ENCODE measurements around the gene EMX1.
A peak's percentile ranks its signal among the peaks of the same experiment; 100 is the strongest.

The EMX1 gene

DNA sequence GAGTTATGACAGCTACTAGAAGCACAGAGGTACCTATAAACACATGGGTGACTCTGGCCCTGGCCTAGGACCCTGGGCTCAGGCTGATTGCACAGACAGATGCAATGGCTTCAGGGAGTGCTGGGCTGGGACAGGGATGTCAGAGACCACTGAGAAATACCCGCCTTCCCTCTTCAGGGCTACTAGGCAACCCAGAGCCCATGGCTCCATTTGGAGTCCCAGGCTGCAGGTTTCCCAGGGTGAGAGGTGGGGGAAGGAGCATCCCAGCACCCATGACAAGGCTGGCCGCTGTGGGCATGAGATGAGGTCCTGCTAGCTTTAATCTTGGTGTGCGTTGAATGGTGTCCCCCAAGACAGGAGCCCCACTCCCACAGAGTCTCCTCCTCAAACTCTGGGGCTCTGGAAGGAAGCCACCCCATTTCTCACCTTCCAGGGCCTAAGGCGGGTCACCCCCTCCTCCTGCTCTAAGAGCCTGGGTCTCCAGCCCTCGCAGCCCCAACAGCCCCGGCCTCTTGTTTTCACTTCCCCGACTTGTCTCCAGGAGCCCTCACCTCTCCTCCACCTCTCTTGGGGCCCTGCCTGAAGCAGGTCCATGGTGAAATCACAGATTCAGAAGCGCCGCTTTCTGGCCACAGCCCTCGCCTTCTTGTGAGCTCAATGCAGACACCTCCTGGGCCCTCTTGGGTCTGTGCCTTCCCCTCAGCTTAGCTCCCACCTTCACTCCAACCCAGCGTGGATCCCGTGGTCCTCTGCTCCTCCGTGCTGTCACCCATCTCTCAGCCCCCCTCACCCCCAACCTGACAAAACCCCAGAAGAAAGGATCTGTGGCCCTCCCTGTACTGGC is 41.4 kb downstream of the EMX1 start:
- DNase-seq (ENCODE audit: low spot score) = no peak

DNA sequence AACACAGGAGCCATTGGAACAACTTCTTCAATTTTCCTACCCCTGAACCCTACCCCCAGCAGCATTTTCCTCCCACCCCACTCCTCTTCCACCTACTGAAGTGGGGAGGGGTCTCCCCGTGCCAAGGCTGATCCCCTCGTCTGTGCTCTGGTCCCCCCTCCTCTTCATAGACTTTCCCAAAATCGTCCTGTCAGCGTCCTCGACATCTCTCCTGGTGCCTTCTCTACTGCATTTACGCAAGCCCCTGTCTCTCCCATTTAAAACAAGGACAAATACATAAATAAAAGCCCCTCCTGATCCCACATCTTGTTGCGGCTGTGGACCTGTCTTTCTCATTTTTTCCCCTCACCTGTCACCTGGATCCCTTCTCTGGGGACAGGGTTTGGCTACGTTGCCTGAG is 42.2 kb downstream of the EMX1 start:
- DNase-seq (ENCODE audit: low spot score) = no peak

DNA sequence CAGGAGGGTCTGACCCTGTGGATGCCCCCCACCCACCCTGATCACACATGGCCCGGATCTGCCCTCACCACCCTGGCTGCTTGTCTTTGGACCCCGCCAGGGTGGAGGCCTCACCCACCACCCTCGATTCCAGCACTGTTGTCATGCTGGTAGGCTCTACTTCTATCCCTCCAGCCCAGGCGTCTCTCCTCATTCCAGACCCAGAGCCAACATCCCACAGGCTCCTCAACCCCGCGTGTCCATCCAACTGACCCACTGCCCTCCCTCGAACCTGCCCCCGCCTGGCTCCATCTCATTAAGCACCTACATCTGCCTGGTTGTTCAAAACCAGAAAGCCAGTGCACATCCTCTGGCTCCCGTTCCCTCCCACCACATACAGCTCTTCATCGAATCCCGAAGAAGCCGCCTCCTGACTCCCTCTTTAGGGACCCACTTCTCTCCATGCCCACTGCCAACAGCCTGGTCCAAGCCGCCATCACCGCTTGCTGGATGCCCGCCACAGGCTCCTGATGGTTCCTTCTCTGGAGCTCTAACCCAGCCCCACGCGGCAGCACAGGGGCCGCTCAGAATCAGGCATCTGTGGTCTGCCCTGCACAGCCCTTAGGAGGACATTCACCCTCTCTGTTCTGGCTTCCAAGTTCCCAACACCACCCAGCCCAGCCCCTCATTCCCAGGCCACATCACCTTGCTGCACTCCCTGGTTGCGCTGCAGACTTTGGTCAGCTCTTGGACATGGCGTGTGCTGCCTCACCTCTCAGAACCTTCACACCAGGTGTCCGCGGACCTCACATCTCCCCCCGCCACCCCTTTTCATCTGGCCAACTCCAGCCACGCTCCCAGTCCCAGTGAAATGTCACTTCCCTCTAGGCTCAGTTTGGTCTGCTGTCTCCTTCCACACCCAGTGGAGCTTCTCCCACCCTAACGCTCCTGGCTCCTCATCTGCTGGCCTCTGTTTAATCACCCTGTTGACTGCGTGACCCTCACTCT is 43.0 kb downstream of the EMX1 start:
- no peak for DNase-seq (ENCODE audit: low spot score)

DNA sequence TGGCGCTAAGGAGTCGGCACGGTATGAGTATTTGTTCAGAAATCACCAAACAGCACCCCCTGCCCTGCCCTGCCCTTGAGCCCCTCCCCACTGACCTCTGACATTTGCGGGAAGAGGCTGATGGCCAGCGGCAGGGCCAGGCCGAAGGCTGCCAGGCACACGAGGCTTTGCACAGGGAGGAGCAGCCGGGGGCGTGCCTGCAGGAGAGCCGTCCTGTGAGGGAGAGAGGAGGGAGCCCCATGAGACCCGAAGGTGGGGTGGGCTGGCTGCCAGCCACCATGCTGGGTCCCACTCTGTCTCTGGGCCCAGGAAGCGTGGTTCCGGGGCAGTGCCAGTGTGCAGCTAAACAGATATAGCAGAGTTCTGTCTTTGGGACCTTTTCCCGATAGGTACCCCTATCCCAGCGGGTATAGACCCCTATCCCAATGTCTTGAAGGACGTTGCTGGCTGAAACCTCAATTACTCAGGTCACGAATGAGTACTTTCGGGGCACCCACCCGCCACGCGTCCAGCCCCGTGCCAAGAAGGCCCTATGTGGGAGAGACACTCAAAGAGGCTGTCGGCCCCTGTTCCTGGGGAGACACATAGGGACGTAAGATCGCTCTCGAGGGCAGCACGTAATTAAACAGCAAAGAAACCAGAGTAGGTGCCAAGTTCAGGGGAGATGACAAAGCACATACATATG is 43.9 kb downstream of the EMX1 start:
- no peak for DNase-seq (ENCODE audit: low spot score)

DNA sequence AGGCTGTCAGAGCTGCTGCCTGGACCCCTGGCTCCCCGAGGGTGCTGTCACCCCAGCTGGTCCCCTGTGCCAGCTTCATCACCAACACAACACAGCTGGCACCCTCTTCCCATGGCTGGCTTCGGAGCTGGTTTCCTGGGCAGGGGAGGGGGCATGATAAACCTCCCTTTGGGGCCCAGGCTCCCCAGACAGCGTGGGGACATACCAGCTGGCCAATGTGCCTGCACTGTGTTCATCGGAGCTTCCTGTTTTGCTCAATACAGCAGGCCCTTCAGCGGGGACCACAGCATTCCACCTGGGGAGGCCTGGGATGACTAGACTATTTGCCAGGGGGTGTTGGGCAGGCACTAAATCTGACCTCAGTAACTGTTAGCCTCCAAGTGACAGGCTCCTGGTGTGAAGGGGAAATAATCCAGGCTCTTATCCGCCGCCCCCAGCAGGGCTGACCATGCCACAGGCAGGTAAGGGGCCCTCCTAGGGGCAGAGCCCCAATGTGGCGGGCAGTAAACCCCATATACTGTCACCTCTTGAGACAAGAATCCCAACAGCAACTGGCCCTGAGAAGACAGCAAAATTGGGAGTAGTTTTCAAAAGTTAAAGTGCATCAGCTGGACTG is 44.6 kb downstream of the EMX1 start:
- DNase-seq (ENCODE audit: low spot score) = no peak

DNA sequence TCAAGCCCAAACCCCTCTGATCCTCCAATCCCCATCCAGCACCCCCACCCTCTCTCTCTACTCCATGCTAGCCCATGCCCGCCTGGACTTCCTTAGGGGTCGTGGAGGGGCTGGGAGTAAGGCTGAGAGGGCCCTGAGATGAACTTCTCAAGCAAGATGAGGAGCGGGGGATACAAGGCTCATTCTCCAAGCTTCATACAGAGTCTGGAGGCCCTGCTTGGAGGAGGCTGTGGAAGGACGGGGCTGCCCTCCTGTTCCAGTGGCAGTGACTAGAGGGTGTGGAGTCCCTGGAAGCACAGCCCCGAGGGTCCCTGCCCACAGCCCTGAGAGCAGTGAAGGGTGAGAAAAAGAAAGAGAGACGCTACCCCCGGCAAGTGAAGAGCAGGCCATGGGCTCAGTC is 45.6 kb downstream of the EMX1 start:
- DNase-seq (ENCODE audit: low spot score) = no peak

DNA sequence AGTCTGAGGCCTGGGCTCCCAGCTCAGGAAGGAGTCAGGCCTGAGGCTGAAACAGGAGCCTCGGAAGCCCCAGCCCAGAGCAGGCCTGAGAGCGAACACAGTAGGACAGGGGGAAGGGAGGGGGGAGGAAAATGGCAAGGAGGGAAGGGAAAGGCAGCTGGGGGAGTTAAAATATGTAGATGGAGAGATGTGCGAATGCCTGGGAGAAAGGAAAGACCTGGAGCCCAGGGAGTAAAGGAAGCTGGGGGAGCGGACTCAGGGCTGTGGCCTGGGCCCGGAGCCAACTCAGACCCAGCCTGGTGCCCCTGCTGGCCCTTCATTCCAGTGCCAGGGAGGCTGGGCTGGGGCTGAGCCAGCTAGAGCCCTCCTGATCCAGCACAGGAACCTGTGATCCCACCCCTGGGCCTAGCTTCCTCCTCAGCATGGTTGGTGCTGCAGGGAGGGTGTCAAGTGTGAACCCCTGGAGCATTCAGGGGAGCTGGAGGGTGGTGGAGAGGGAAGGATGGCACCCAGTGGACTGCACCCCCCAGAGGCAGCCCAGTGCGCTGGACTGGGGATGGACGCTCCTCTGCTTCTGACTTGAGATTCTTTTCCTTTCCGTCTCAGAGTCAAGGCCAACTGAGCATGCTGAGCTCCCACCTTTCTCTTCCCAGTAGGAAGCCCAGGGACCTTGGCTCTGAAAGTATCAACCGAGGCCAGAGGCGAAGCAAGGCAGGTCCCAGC is 46.3 kb downstream of the EMX1 start:
- no peak for DNase-seq (ENCODE audit: low spot score)

DNA sequence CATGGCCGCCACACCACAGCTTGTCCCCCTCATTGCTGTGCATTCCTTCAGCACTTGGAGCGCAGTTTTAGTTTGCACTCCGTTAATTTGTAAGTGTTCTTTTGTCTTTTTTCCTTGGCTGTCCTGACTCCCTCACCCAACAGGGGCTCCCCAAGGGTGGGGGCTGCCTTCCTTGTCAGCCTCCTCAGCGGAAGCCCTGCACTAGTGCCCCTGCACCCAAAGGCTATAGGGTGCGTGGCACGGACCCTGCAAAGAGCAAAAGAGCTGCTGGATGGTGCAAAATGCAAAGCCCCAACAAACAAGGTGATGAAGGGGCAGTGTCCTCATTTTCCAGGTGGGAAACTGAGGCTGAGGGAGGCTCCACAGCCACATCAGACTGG is 46.8 kb downstream of the EMX1 start:
- no peak for DNase-seq (ENCODE audit: low spot score)

DNA sequence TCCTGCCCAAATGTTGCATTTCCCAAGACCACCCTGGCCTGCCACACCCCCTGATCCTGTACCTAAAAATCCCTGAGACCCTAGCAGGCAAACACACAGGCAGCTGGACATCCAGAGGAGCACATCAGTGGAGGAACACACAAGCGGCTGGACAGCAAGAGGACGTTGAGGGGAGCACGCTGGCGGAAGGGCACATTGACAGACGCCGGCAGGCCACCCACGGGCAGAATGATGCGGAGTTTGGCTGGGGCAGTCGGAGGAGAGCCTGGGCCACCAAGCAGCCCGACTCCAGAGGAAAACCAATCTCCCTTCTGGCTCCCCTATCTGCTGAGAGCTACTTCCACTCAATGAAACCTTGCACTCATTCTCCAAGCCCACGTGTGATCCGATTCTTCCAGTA is 47.7 kb downstream of the EMX1 start:
- DNase-seq (ENCODE audit: low spot score) = no peak

DNA sequence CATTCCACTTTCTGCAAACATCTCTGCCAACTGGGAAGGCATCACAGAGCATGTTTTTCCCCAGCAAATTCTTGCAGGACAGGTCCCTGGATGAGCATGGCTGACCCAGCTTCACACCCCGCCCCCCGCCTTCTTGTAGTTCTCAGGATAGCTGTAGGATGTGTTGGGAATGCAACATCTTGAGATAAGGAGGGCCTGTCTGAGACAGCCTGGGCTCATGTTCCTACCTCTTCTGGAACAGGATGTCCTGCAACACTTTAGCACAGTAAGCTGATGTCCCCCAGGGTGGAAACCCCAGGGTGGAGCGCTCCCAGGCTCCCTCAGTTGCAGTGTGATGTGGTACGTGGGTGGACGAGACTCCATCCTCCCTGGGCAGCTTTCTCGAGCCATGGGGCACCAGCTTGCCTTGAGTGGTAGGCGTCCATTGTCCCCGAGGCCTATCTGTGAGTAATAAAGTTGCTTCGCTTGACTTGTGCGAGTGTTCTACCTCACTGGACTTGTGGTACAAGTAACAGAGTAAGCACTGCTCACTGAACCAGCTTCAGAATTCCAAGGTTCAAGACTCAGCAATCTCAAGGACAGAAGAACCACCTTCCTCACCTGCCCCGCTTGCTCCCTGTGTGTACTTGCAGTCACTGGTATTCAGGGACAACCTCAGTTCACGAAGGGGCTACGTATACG is 48.6 kb downstream of the EMX1 start:
- no peak for DNase-seq (ENCODE audit: low spot score)

DNA sequence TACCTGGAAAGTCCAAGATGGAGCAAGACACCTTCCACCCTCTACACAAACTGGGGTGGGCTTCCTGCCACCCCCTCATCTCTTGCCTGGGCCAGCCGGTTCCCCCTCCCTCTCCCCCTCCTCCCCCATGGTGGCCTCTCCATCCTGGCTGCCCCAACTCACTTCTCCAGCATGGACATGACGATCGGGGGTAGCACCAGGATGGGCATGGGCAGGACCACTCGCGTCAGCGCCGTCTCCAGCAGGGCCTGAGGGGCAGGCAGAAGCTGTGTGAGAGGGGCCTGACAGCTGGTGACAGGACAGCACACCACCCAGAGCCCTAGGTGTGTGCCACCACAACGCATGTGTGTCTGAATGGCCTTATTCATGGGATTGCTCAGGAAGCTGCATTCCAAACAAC is 51.0 kb downstream of the EMX1 start:
- DNase-seq (ENCODE audit: low spot score) = no peak

DNA sequence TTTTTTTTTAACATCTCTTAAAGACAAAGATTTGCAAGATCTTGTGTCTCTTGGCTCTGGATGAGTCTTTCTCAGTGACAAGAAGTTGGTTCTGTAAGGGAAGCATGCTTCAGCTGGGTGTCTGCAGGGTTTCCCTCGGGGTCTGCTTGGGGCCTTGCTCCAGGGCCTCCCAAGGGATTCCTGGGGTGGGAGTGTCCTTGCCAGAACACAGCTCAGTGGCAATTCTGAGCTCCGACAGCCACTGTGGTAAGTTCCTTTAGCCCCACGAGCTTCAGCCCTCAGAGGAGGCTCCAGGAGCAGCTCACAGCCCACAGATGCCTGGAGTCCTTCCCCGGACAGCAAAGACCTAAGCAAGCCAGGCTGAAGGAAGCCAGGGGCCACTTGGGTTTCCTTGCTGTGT is 52.4 kb downstream of the EMX1 start:
- DNase-seq (ENCODE audit: low spot score) = no peak

DNA sequence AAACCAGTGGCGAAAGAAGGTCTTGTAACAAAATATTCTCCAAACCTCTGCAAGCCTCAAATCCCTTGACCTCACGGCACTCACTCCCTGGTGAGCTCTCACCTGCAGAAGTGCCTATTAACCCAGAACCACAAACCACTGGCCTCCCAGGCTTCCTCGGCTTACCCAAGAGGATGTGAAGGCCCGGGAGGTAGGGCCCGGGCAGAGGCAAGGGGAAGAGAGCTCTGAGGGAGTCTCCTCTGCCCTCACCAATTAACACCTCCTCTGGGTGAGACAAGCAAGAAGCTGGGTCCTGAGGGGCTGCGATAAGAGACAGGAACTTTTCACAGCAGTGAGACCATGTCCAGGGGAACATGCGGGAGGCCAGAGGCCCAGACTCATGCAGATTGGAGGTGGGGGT is 53.7 kb downstream of the EMX1 start:
- no peak for DNase-seq (ENCODE audit: low spot score)

DNA sequence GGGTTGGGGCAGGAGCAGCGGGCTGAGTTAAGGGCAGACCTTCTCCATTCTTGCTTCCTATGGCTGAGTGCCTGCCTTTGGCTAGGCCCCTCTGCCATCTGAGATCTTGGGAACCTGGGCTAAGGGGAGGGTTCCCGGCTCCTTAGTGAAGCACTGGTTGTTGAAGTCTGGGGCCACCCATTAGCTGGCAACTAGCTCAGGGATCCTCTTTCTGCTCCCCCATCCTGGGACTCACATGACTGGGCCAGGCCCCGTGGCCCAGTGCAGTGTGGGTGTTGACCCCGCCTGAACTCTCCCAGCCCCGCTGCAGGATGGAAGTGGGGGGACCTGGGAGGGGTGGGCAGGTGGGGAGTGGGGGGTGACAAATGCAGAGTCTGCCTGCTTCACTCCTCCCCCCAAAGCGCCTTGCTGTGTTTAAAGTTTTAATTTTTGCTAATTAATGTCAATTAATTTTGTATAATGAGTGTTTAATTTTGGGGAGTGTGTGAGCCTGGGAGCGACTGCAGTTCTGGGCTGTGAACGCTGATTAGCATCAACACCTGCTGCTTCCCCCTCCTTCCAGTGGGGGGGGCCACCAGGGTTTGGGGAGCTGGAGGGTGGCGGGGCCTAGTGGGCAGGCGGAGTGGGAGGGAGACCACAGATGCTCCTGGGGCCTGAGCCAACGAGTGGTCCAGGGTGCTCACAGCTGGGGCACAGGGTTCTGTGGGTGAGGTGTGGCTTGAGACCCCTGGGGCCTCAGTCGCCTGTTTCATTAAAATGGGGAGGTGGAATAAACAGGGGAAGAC is 55.2 kb downstream of the EMX1 start:
- DNase-seq (ENCODE audit: low spot score) = no peak

DNA sequence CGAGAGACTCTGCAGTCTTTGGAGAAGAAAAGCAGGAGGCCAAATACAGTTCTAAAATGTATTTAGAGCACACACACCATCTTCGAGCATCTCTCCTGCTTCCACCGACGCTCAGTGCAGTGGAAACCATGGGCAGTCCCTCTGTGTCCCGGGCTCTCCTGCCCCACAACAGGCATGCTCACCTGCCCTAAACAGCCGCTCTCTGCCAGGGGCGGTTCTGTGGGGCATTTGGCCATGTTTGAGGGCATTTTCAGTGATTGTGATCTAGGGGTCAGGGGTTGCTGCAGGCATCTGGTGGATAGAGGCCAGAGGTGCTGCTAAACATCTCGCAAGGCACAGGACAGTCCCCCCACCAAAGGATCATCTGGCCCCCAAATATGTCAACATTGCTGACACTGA is 55.8 kb downstream of the EMX1 start:
- DNase-seq (ENCODE audit: low spot score) = no peak

DNA sequence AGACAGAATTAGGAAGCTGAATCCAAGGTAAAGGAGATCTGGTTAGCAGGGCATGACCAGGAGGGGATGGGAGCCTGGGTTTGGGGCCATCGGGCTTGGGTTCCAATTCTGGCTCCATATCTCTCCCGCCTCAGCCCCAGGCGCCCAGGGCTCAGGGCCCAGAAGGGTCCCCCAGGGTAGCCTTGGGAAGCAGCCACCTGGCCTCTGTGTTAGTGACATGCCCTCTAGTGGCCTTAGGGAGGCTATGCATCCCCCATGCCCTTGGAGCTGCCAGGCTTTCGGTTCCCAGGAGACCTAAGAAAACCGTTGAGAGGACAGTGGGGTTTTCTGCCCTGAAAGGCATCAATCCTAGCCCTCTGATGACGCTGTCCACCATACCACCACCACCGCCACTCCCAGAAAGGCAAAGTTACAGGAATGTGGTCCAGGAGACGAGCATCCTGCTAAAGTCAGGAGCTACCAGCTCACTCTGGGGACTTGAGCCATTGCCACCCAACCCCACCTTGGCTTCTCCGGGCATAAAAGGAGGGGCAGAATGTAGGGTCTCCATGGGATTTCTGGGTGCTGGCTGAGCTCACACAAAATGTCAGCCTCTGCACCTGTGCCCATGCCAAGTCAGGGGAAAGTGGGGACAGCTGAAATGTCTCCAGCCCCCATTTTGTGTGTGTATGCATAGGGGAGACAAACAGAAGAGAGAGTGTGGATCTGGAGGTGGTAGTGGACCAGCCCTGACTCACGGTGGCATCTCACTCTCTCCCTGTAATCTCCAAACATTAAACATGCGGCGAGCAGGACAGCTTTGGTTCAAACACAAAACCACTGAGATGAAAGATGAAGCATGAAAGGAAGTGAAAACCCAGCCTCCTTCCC is 56.5 kb downstream of the EMX1 start:
- DNase-seq (ENCODE audit: low spot score) = peak; percentile 85

DNA sequence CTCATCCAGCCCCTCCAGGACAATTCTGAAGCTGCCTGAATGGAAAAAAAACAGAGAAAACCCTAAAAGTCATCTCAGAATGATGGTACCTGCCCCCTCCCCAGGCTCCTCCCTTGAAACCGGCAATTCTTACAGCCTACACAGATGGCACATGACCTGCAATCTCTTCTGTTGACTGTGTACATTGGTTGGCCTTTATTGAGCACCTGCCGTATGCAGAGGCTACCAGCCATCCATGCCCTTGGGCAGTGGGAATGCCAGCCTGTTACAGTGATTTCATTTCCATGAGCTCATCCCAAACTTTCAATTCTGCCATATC is 57.1 kb downstream of the EMX1 start:
- no peak for DNase-seq (ENCODE audit: low spot score)

DNA sequence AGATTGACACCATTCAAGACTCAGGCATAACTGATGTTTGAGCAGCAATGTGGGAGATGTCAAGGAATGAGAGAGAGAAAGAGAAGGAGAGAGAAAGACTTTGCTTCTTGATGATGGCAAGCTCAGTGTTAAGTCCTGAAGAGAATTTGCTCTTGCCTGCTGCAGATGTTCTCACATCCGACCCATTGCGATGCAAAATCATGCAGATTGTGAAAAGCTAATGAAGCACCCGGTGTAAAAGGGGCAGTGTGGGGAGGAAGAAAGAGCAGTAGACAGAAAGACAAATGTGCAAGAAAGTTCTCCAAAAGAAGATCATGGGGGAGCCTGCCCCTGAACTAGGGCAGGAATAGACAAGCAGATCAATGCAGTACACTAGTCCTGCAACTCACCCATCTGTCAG is 57.7 kb downstream of the EMX1 start:
- no peak for DNase-seq (ENCODE audit: low spot score)

DNA sequence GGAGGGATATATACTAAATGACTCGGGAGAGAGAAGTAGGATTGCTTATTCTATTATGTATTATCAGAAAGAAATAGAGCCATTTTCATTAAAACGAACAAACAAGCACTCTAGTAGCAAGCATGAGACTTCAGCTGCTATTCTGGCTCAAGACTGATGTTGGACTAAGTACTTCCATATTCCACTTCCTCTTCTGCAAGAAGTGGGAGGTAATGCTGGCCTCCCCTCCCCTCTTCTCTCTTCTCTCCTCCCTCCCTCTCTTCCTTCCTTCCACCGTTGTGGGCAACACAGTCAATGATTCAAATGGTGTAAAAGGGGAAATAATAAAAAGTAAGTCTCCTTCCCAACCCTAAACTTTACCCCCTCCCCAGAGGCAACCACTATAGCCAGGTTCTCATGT is 62.6 kb downstream of the EMX1 start:
- DNase-seq (ENCODE audit: low spot score) = no peak

Measured in HuH-7.5 (cell line).